SU-DHL-6 (cell line): Measurements from ENCODE around the gene ZFP1.

Source experiments
- EZH2phosphoT487 ChIP-seq: fragments of 200-600 bp; sonication (generic), shearing (Covaris generic); conservative IDR thresholded peaks from 2 replicates; pipeline ENCODE4 v1.6.1; 2018; ENCODE audit warnings: mild to moderate bottlenecking, antibody characterized with exemption, low read length, moderate library complexity, mixed read lengths
- TF ChIP-seq, protein P1 (sequence below): fragments of 200-600 bp; sonication (generic); IDR thresholded peaks from one replicate; pipeline ENCODE4 v1.5.1; 2017; ENCODE audit warnings: antibody characterized with exemption, mild to moderate bottlenecking, low read length, moderate library complexity; ENCODE audit not compliant: insufficient read depth, poor library complexity, severe bottlenecking

DNA sequence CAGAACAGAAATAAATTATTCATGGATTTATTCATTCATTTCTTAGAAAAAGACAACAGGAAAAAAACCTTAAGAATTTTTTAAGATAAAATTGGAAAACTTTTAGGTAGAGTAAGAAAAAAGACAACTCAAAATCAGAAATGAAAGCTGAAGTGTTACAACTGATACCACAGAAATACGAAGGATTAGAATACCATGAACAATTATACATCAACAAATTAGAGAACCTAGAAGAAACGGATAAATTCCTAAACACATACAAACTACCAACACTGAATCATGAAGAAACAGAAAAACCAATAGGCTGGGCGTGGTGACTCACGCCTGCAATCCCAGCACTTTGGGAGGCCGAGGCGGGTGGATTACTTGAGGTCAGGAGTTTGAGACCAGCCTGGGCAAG lies 30.9 kb downstream of the ZFP1 start:
- TF ChIP-seq, protein P1, sequence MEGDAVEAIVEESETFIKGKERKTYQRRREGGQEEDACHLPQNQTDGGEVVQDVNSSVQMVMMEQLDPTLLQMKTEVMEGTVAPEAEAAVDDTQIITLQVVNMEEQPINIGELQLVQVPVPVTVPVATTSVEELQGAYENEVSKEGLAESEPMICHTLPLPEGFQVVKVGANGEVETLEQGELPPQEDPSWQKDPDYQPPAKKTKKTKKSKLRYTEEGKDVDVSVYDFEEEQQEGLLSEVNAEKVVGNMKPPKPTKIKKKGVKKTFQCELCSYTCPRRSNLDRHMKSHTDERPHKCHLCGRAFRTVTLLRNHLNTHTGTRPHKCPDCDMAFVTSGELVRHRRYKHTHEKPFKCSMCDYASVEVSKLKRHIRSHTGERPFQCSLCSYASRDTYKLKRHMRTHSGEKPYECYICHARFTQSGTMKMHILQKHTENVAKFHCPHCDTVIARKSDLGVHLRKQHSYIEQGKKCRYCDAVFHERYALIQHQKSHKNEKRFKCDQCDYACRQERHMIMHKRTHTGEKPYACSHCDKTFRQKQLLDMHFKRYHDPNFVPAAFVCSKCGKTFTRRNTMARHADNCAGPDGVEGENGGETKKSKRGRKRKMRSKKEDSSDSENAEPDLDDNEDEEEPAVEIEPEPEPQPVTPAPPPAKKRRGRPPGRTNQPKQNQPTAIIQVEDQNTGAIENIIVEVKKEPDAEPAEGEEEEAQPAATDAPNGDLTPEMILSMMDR: no peak
- TF ChIP-seq EZH2phosphoT487: no peak
